Midbrain (tissue), 1 donor: Measurements from ENCODE around the gene POLR3K.

Experiments used
- DNase-seq: peaks from one replicate; lab custom pipeline; 2025; lab: John Stamatoyannopoulos, UW

The POLR3K gene

DNA sequence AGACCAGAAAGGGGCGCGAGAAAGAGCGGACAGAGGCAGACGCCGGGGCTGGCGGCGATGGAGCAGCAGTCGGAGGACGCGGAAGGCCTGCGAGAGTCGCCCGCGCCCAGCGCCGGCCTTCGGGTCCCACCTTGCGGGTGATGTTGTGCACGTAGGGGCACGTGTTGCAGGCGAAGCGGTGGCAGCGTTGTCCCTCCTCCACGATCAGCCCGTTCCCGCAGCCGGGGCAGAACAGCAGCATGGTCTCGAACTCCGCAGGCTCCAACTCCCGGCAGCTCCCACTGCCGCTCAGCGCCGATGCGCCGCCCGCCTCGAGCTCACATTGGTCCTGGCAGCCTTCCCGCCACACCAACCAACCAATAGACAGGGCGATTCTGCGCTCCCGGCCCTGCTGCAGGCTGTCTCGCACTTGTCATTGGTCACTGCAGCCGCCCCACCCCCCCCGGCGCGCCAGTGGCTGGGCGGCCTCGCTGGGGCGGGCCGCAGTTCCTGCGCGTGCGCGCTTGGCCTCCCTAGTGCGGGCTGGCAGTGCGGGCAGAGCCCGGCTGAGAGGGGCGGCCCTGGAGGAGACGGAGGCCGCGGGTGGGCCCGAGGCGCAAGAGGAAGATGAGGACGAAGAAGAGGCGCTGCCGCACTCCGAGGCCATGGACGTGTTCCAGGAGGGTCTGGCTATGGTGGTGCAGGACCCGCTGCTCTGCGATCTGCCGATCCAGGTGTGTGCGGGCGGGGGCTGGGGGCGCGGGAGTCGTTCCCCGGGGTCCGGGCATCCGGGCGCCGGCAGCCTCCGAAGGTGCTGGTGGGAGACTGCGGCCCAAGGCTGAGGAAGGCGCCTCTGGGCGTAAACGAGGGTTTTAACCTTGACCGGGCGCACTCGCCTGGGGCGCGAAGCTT is at the start of gene POLR3K, which contains the start of gene SNRNP25:
Gene POLR3K, minus strand, starts transcription at position 263 of the 891 bp plus-strand sequence. Its CDS starts 22 bp downstream, at position 241.
Gene SNRNP25, plus strand, starts transcription at position 483 of the 891 bp plus-strand sequence. Its CDS starts 189 bp downstream, at position 672.
- DNase-seq, result peak; percentile 97

GRCh38 chr16:102060-102855 is 48.9 kb upstream of the POLR3K start:
- peak; percentile 65 for DNase-seq

DNA sequence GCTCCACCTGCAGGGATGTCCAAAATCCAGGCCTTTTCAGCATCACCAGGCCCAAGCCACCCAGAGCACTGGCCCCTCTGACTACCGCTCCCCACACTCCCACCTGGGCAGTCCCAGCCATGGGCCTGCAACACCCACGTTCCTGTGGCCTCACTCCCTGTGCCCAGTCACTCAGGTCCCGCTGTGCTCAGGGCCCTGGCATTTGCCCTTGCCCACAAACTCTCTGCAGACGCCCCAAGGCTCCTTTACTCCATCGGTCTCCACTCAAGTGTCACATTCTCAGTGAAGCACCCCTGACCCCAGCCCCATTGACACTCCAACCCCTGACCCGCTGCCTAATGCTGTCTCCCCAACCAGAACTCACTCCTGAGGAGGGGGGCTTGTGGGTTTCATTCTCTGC is 48.2 kb upstream of the POLR3K start:
- DNase-seq, result no peak

DNA sequence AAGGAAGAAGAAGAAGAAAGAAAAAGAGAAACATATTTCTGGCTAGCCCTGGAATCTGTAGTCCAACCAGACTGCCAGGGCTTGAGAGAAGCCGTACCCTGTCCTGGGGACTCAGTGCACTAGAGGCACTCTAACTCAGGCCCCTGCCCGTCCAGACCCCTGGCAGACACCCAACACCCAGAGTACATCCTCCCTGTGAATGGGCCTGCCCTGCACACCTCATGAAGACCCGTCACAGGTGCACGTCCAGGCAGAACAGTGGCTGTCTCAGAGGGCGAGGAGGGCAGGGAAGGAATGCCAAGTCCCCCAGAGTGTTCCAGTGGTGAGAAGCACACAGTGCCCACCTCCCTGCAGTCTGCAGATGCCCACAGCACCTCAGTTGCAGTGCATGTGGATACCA is 47.6 kb upstream of the POLR3K start:
- DNase-seq, result no peak

GRCh38 chr16:97822-98221 is 44.4 kb upstream of the POLR3K start:
- DNase-seq, result no peak

GRCh38 chr16:96935-97381 is 43.5 kb upstream of the POLR3K start:
- peak; percentile 87 for DNase-seq

GRCh38 chr16:94918-95265 is 41.5 kb upstream of the POLR3K start:
- no peak for DNase-seq

GRCh38 chr16:92431-93339 is 39.3 kb upstream of the POLR3K start:
- no peak for DNase-seq

GRCh38 chr16:91484-91883 is 38.1 kb upstream of the POLR3K start:
- peak; percentile 86 for DNase-seq

DNA sequence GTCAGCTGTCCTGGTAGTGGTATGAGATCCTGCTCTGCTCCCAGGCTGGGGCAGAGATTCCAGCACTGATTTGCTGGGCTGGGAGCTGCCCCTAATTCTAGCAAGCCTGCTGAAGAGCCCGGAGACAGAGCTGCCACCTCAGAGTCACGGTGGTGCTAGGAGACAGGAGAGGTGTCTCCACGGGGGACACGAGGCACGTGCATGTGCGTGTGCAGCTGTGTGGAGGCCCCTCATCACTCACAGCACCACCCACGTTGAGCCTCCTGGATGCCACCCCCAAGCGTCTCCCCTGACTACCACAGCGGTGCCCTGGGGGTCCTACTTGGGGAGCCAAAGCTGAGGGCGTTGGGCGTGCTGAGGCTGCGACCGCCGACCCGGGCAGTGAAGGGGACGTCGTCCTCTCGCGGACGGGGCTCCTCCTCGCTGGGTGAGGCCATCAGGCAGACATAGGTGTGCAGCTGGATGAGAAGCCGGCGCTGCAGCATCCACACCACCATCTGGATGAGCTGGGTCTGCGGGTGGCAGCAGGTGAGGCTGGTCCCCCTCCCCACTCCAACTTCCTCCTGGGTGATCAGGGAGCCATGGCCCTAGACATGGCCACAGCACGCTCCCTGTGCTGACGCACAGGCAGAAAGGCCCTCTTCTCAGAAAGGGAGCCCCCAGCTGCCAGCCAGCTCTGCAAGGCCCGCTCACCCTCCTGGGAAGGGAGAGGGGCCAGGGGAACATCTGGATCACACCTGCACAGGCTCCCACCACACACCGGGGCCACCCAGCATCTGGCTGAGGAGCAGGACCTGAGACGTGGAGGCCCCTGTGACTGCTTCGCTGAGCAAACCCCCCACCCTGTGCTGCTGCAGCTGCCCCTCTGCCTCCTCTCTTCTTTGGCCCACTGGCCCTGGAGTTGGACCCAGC is 36.2 kb upstream of the POLR3K start:
- no peak for DNase-seq

DNA sequence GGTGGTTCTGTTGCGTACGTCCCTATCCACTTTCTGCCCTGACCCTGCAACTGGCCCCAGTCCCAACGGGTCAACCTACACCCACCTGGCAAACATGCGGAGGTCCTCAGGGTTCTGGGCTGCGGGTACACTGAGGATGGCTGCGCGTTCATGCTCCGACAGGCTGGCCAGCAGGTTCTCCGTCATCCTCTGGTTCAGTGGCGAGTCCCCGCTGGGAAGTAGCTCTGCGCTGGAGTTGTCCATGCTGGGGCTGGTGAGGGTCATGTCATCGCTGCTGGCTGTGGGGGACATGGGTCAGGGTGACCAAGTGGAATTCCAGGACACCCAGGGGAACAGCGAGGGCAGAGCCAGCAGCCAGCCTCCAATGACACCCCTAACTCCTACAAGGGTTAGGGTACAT is 35.2 kb upstream of the POLR3K start:
- DNase-seq, result no peak

GRCh38 chr16:86483-86952 is 33.1 kb upstream of the POLR3K start:
- no peak for DNase-seq

- no peak for DNase-seq
Measured at GRCh38 chr16:85865-86264, 32.5 kb upstream of the POLR3K start.

DNA sequence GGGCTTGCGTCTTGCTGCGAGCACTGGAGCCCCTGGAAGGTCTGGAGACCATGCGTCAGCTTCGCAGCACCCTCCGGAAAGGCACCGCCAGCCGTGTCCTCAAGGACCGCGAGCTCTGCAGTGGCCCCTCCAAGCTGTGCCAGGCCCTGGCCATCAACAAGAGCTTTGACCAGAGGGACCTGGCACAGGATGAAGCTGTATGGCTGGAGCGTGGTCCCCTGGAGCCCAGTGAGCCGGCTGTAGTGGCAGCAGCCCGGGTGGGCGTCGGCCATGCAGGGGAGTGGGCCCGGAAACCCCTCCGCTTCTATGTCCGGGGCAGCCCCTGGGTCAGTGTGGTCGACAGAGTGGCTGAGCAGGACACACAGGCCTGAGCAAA is 32.0 kb upstream of the POLR3K start:
- DNase-seq, result no peak

GRCh38 chr16:84718-85406 is 31.5 kb upstream of the POLR3K start:
- no peak for DNase-seq

- no peak for DNase-seq
Measured at GRCh38 chr16:83781-84615, 30.6 kb upstream of the POLR3K start.

DNA sequence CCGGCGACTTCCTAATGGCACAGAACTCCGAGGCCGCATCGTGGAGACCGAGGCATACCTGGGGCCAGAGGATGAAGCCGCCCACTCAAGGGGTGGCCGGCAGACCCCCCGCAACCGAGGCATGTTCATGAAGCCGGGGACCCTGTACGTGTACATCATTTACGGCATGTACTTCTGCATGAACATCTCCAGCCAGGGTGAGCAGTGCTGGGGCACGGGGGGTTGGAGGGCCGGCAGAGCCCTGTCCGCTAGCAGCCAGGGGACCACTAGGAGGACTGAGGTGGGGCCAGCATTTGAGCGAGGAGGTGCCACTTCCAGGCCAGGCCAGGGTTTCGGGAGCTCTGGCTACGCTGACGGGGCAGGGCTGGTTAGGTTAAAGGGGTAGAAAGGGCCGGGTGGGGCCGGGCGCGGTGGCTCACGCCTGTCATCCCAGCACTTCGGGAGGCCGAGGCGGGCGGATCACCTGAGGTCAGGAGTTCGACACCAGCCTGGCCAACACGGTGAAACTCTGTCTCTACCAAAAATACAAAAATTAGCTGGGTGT is 29.7 kb upstream of the POLR3K start:
- no peak for DNase-seq

- DNase-seq, result no peak
Measured at GRCh38 chr16:79151-80054, 26.0 kb upstream of the POLR3K start.
